ENCODE measurements around the gene RNU5B-1. TPM values are rescaled to one million over a fixed set of nuclear protein-coding genes. Genes with fewer than 3 reads are reported as not detected.
"Not testable (repeated sequence)": the region's sequence is repeated elsewhere in the genome, so short reads cannot be mapped to it uniquely, and the experiment has no call there.

The RNU5B-1 gene
- total RNA-seq, 3 donors from 2014 or later: not detected

- H3K9me3 ChIP-seq: no peaks in the 10 kb centered on the region
- H3K27ac ChIP-seq: no peak overlapping the region
- H3K4me3 ChIP-seq: no peak overlapping the region
- no peak for TF ChIP-seq POLR2AphosphoS5 (IDR thresholded peaks at IDR 0.05)
- no peak for TF ChIP-seq POLR2A (IDR thresholded peaks at IDR 0.05)
- TF ChIP-seq CTCF (IDR thresholded peaks at IDR 0.05): no peak
- no peak for DNase-seq (ENCODE audit: low spot score in 2 of 2)
- no peaks in the 10 kb centered on the region for H3K4me1 ChIP-seq
- no peaks in the 10 kb centered on the region for H3K36me3 ChIP-seq
- intact Hi-C loops (cut with DNase I; ENCODE audit: low total_unique reads): no loop called here
- H3K27me3 ChIP-seq: no peaks in the 10 kb centered on the region
These were observed 40.4 kb downstream of the RNU5B-1 start for GRCh38 chr15:65344914-65345275.

- Histone ChIP-seq H3K27me3 (no peaks in the 10 kb centered on the region), H3K9me3 (peaks cover 0 to 4% of the 10 kb centered on the region in 2 donors), H3K4me1 (no peaks in the 10 kb centered on the region), H3K36me3 (no peaks in the 10 kb centered on the region), H3K27ac (no peak overlapping the region), H3K4me3 (no peak overlapping the region)
- intact Hi-C loops (cut with DNase I; ENCODE audit: low total_unique reads): no loop called here
- TF ChIP-seq POLR2A (IDR thresholded peaks at IDR 0.05): no peak
- no peak for TF ChIP-seq CTCF (IDR thresholded peaks at IDR 0.05)
- no peak for TF ChIP-seq POLR2AphosphoS5 (IDR thresholded peaks at IDR 0.05)
- no peak for DNase-seq (ENCODE audit: low spot score in 2 of 2)
These were observed 42.5 kb downstream of the RNU5B-1 start for GRCh38 chr15:65346856-65347598.

- H3K9me3 ChIP-seq; H3K4me3 ChIP-seq; H3K27ac ChIP-seq; H3K27me3 ChIP-seq; DNase-seq (ENCODE audit: low spot score in 2 of 2); H3K4me1 ChIP-seq; H3K36me3 ChIP-seq: not testable (repeated sequence)
- intact Hi-C loops (cut with DNase I; ENCODE audit: low total_unique reads): loop anchor here (2.0 kb wide), 1 partner anchor 37 kb away; no protein-coding TSS in a partner anchor
These were observed 43.3 kb downstream of the RNU5B-1 start for GRCh38 chr15:65347756-65348155.

DNA sequence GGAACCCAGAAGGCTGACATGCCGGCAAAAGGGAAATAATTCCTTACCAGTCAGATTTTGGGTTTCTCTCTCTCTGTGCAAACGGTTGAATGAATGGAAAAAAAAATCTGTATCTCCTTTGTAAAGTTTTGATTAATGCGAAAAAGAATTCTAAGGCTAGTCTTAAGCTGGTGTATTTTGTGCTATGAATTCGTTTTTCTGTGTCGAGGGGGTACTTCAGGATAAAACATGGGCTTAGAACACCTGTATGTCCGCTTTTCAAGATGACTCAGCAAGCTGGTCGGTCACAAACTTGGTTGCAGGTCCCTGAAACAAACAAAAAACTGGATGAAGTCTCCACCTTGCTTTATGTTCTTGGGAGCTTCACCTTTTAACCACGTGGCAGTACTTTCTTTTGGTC, 44.9 kb downstream of the RNU5B-1 start:
- DNase-seq (ENCODE audit: low spot score in 2 of 2): no peak
- Histone ChIP-seq H3K4me1 (no peaks in the 10 kb centered on the region), H3K4me3 (no peak overlapping the region), H3K36me3 (no peaks in the 10 kb centered on the region), H3K27me3 (no peaks in the 10 kb centered on the region), H3K9me3 (peaks cover 5 to 9% of the 10 kb centered on the region in 2 donors), H3K27ac (no peak overlapping the region)
- TF ChIP-seq CTCF (IDR thresholded peaks at IDR 0.05): no peak
- TF ChIP-seq POLR2AphosphoS5 (IDR thresholded peaks at IDR 0.05): no peak
- no peak for TF ChIP-seq POLR2A (IDR thresholded peaks at IDR 0.05)
- intact Hi-C loops (cut with DNase I; ENCODE audit: low total_unique reads): loop anchor here (2.0 kb wide), 1 partner anchor 35 kb away; no protein-coding TSS in a partner anchor

DNA sequence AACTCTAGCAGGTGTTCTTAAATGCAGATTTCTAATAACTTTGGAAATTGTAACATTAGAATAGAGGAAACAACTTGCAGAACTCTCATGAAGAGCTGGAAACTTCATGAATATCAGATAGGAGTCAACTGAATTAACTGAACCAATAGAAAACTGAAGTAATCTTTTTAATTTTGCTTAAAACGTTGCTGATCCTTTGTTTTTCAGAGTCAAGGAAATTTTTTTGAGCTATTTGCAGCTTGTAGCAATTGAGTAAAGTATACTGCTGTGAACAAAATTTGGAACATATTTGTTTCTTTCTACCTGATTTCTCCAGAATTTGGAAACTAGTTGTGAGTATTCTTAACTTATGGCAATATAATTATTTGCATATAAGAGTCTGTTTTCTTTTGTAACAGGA, 47.5 kb downstream of the RNU5B-1 start:
- H3K4me3 ChIP-seq; H3K4me1 ChIP-seq; DNase-seq (ENCODE audit: low spot score in 2 of 2); H3K36me3 ChIP-seq; H3K27ac ChIP-seq; H3K9me3 ChIP-seq; H3K27me3 ChIP-seq; intact Hi-C loops (cut with DNase I; ENCODE audit: low total_unique reads): not testable (repeated sequence)

Other genes starting within 250 kb of the RNU5B-1 start
- 10 to 100 TPM; 12.6 to 20.6 (median 20.3) TPM for gene RASL12, start 236.7 kb upstream of the RNU5B-1 start, total RNA-seq
- under 1 TPM in 2 of 3 donors, not detected in 1; 0.15 to 0.33 TPM for gene KBTBD13, start 227.9 kb upstream of the RNU5B-1 start, total RNA-seq
- 1 to 10 TPM; 3.7 to 10.0 (median 7.2) TPM for gene UBAP1L, start 189.5 kb upstream of the RNU5B-1 start, total RNA-seq
- gene PDCD7, start 170.9 kb upstream of the RNU5B-1 start, total RNA-seq: 10 to 100 TPM; 21.6 to 26.7 (median 24.4) TPM
- gene CLPX, start 119.3 kb upstream of the RNU5B-1 start, total RNA-seq: 10 to 100 TPM; 47.5 to 71.9 (median 51.8) TPM
- gene CILP, start 93.2 kb upstream of the RNU5B-1 start, total RNA-seq: 100 to 1,000 TPM in 1 of 3 donors, 10 to 100 TPM in 1, 1 to 10 TPM in 1; 5.2 to 203 (median 24.6) TPM
- 10 to 100 TPM in 2 of 3 donors, 1 to 10 TPM in 1; 8.5 to 14.9 (median 10.6) TPM for gene PARP16, start 17.8 kb upstream of the RNU5B-1 start, total RNA-seq
- gene RNU5A-1, start 8.6 kb upstream of the RNU5B-1 start, total RNA-seq: not detected
- gene IGDCC3, start 73.3 kb downstream of the RNU5B-1 start, total RNA-seq: 1 to 10 TPM in 1 of 3 donors, under 1 TPM in 1, not detected in 1; 0.33 to 1.8 TPM
- under 1 TPM; 0.66 to 0.88 (median 0.80) TPM for gene IGDCC4, start 118.3 kb downstream of the RNU5B-1 start, total RNA-seq
- 10 to 100 TPM; 35.0 to 47.0 (median 42.6) TPM for gene DPP8, start 213.0 kb downstream of the RNU5B-1 start, total RNA-seq
- gene HACD3, start 225.8 kb downstream of the RNU5B-1 start, total RNA-seq: 100 to 1,000 TPM in 1 of 3 donors, 10 to 100 TPM in 2; 23.2 to 103 (median 78.3) TPM